Hepatic stellate cell (primary cell): Measurements from ENCODE around the gene PSMD1.
"Not testable (repeated sequence)": the region's sequence is repeated elsewhere in the genome, so short reads cannot be mapped to it uniquely, and the experiment has no call there.

Source experiments
- DNase-seq: peaks from one replicate; pipeline ENCODE4 v3.0.0; 2011; ENCODE audit warnings: low spot score

The PSMD1 gene

DNA sequence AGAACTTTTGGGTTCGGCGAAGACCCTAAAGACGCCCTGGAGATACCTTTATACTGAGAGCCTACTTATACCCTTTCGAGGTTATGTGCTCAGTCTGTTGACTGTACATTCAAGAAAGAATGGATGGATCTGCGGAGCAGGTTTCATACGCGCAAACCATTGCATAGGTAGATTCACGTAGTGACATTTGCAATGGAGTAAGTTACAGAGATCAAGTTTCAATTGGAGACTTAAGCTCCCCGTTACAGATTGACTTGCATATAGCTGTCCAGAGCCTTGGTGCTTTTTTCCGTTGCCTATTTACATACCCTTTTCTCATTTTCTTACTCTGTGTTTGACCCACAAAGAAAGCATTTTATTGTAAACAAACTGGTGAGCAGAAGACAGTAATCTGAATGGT, 923 bp downstream of the PSMD1 start:
- DNase-seq = no peak

DNA sequence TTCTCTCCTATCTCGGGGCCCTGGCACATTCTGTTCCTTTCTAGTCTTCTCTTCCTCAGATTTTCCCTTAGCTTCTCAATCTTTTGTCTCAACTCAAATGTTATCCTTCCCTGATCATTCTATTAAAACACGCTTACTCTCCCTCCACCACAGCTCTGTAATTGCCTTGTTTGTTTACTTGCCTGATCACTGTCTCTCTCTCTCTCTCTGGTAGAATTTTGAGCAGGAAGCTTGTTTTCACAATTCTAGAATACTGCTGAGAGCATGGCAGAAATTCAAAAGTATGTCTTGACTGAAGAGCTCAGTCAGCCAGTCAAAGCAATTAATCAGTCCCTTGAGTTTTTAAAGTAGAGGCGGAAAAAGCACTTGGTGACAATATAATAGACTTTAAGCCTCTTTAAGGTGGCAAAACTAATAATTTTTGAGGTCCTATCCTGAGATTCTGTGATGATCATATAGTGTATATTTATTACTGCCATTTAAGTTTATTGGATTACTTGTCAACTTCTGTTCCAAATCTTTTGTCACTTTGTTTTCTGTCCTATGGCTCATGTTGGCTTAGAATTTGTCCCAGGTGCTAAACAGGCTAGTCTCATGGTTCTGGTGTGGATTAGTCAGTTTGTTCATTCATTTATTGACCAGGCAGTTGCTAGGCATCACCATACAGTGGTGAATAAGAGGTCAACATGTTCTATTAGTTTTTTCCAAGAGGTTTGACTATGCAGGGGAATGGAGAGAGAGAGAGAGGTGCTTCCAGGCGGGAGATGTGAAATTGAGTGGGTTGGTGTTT, 2.3 kb downstream of the PSMD1 start:
- DNase-seq = no peak

DNA sequence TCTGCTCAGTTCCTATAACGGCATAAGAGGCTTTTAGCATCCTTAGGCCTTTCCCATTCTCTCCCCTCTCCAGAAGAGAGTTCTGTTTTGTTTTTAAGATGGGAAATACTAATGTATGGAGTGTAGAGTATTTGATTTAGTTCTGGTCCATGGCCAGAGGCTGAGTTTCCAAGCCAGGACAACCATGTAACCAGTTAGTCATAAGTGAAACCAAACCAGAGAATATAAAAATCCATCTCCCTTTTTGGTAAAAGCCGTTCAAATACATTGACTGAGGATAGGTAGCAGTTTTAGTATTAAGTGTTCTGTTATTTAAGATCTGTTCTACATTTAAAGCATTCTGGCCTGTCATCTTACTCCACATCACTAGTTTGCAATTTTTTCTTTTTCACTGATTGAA, 3.1 kb downstream of the PSMD1 start:
- no peak for DNase-seq

DNA sequence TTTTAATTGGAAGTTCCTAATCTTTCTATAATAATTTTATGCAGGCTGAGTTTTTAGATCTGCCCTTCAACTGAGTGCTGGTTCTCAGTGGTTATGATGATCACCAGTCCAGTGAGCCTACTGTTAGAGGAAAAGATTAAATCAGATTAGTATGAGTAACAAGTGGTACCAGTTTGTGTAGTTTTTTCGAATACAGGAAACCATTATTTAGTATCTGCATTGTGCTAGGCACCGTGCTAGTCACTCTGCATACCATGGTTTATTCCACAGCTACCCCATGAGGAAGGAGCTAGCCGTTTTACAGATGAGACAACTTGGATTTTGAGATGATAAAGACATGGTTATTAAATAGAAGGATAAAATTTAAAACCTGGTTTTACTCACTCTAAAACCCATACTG, 6.1 kb downstream of the PSMD1 start:
- no peak for DNase-seq

DNA sequence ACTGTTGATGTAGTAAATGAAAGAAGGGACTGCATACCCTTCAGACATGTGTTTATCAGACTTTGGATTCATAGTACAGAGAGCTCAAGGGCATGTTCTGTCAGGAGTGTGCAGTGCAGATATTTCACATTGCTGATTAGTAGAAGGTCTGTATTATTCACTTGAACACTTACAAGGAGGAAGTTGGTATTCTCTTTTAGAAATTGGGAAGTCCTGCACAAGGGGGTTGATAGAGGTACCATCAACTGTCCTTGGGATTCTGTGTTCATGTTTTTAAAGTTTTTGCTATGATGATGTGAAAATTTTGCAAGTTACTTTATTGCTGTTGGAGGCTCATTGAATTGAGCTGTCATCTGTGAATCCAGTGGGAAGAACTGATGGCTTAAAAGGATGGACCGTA, 6.7 kb downstream of the PSMD1 start:
- no peak for DNase-seq

DNA sequence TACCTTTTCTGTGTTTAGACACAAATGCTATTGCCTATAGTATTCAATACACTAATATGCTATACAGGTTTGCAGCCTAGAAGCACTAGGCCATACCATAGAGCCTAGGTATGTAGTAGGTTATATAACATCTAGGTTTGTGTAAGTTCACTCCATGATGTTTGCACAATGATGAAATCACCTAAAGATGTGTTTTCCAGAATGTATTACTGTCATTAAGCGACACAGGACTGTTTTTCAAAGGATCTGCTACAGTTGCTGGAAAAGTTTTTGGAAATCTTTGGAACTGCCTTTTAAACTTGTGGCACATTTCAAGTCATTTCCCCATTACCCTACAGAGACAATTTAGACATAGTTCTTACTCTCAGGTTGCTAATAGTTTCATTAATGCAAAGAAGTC, 9.3 kb downstream of the PSMD1 start:
- DNase-seq = no peak

DNA sequence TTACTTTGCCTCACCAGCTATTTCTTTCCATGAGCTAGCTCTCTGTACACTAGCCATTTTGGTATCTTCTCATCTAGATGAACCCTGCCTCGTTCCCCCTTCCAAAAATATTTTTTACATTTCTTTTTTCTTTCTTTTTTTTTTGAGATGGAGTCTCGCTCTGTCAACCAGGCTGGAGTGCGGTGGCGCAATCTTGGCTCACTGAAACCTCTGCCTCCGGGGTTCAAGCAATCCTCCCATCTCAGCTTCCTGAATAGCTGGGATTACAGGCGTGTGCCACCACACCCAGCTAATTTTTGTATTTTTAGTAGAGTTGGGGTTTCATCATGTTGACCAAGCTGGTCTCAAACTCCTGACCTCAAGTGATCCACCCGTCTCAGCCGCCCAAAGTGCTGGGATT, 10.9 kb downstream of the PSMD1 start:
- not testable (repeated sequence) for DNase-seq

DNA sequence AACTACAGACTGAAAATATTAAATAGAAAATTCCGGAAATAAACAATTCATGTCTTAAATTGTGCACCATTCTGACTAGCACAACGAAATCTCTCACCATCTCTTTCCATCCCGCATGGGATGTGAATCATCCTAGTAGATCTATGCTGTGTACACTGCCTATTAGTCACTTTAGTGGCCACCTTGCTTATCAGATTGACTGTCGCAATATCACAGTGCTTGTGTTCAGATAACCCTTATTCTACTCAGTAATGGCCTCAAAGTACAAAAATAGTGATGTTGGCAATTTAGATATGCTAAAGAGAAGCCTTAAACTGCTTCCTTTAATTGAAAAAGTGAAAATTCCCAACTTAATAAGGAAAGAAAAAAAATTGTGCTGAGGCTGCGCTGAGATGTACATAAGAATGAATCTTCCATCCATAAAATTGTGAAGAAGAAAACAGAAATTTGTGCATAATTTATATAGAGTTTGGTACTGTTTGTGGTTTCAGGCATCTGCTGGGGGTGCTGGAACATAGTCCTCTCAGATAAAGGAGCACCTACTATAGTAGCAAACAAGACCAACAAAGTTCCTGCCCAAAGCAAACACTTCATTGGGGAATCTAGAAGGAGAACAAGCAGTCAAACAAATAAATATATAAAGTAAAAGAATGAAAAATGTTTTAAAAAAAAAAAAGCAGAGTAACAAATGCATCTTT, 12.0 kb downstream of the PSMD1 start:
- no peak for DNase-seq

DNA sequence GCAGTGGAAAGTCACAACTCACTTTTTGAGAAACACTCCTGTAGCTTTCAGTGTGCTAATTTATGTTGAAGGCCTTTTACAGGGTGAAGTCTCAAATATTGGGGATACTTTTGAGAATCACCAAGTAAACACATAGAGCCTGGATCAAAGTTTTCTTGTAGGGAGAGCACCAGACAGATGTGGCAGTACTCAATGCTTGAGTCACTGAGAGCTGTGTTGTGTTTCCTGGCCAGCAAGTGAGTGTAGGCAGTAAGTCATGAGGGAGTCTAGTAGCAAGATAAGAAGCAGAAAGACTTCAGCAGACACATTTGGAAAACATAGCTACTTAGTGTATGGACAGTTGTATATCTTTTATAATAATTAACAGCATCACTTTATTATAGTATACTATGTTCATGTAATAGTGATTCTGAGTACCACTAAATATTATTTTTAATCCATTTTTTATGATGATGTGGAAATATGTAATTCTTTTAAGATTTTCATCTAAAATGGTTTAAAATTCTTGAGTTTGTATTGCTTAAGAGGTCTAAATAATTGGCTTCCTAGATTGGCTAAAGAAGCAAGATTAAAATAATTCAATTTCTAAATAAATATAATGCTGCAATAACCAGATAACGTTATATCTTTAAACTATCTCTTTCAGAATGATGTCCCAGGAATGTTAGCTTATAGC, 12.8 kb downstream of the PSMD1 start:
- DNase-seq = no peak

DNA sequence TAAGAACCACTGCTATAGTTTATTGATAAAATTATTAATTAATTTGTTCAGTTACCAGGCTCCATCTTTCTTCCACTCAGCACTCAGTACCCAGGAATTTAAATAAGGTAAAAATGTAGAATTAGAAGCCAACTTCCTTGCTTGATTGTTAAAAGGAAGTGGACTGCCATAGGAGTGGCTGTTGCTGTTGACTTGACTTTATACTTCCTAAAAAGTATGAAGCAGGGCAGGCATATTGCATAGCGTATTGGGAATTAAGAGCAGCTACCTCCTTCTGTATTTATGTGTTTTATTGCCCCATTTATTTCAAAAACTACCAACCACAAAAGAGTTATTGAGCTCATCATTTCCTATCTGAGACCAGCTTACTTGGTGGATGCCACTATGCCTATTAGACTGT, 27.9 kb downstream of the PSMD1 start:
- no peak for DNase-seq

DNA sequence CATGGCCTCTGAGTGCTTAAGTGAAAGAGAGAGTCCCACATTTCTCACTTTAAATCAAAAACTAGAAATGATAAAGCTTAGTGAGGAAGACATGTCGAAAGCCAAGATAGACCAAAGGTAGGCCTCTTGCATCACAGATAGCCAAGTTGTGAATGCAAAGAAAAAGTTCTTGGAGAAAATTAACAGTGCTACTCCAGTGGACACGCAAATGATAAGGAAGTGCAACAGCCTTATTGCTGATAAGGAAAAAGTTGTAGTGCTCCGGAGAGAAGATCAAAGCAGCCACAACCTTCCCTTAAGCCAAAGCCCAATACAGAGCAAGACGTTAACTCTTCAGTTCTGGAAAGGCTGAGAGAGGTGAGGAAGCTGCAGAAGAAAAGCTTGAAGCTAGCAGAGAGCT, 32.1 kb downstream of the PSMD1 start:
- DNase-seq = no peak

DNA sequence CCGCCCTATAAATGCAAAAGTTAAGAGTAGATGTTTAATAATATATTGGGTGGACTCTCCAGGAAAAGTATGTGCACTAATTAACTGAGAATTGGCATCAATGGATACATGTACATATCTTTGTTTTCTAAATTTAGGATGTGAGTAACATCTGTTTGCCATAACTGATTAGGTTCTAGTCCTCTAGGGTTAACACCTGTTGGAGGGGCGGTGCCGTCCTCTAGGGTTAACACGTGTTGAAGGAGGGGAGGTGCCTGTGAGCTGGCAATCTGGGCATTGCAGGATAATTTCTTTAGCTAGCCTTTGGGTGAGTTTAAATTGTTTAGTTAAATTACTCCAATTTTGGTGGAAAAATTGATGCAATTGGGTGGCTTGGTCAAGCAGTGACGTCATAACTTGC, 37.3 kb downstream of the PSMD1 start:
- no peak for DNase-seq

DNA sequence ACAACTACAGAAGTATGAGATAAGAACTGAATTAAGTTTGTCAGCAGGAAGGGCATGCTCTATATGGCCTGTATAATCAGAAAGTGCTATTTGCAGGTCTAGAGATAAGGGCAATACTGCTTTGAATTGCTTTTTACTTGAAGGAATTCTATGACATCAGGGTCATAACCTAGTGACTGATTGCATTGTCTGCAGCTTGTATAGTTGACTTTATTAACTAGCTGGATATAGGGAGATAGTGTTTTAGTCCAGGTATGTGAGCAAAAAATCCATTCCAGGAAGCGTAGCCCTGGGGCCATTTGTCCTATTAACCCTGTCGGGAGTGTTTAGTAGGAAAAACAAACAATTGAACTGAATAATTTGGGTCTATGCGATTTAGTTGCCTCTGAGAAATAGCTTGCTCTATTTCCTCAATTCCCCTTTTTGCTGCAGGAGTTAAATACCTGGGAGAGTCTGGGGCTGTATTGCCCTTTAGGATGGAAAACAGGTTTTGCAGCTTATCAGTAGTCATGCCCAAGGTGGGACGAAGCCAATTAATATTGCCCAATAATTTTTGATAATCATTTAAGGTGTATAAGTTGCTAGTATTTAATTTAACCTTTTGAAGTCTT, 38.2 kb downstream of the PSMD1 start:
- DNase-seq = no peak

DNA sequence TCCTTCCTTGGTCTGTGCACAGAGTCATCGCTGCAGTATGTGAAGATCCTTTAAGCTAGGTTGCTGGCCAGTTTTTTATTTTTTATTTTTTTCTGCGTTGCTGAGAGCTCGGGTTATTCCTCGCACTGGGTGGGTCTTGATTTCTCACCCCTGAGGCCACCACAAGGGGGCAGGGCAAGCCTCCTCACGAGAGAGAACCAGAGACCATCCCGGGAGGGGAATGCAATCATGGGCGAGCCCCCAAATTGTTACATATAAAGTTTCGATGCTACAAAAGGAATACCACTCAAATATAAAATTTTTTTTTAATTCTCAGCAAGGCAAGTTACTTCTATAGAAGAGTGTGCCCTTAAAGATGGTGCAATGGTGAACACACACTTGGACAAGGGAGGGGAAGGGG, 43.3 kb downstream of the PSMD1 start:
- no peak for DNase-seq

DNA sequence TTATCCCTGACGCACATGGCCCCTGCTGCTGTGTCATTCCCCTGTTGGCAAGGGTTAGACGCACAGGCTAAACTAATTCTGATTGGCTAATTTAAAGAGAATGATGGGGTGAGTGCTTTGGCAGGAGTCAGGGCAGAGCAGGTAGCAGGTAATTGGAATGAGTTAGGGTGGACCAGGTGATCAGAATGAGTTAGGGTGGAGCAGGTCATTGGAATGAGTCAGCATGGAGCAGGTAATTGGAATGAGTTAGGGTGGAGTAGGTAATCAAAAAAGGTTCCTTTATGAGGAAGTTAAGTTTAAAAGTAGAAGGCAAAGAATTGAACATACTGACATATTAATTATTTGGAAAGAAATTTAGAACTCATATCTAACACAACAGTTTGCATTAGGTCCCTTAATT, 43.7 kb downstream of the PSMD1 start:
- not testable (repeated sequence) for DNase-seq

DNA sequence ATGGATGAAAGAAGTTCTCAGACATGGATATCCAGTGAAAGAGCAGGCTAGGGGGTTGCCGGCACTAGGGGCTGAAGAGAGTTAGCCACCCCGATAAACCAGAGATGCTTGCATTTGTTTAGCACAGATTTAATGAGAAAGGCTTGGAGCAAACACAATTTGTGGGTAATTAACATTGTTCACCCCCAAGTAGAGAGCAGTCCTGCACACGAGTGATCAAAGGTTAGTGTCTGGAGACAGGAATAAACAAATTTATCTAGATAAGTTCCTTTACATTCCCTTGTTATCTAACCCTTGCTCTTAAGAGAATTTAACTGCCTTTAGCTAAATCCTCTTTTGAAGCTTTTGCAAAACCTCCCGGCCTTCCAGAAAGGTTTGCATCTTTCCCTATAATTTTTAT, 44.3 kb downstream of the PSMD1 start:
- DNase-seq = no peak

DNA sequence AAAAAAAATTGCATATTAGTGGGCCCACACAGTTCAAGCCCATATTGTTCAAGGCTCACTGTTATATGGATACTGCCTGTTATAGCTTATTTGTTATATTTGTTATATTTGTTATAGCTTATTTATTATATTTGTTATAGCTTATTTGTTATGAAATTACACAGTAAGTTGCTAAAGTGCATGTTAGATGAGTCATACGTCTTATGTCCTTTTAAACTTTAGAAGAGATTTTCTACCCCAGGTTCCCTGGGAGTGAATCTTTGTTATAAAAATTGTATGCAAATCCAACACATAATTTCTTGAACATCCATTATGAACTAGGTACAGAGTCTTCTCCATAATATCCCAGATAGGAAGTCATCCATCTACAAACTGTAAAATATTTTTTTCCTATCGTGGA, 46.1 kb downstream of the PSMD1 start:
- DNase-seq = no peak

DNA sequence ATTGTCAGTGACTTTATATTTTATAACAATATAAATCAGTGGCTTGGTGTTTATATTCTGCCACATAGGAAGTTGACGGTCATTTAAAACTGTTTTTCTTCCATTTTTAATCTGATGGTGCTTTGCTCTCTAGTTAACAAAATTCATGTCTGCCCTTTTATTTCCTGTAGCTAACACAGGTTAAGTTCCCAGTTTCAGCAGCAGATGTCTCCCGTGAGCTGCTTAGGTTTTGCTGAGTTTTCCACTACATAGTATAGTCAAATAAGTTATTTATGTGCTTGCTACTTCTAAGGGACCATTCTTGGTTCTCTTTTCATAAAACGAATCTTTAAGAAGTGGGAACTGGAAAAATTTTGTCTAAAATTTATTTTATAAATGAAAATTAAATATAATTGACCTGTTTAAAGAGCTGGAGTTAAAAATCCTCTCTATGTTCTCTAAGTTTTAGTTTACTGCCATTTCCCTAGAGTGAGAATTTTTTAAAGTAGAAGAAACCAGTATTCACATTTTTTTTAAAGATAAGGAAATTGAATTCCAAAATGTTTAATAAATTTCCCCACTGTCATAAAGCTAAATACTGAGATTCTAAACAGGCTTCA, 47.5 kb downstream of the PSMD1 start:
- DNase-seq = peak; percentile 15

DNA sequence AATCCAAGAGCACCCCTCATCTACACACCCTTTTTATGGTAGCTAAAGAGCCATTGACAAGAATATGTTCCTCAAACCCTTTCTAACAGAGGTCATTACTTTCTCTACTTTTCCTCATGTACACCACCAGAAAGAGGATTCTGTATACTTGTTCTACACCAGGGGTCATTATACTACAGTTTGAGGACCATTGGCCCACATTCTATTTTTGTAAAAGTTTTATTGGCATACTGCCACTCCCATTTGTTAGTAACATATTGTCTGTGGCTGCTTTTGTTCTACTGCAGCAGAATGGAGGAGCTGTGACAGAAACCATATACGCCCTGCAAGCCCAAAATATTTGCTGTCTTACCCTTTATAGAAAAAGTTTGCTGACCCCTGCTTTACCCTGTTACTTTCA, 53.9 kb downstream of the PSMD1 start:
- no peak for DNase-seq

DNA sequence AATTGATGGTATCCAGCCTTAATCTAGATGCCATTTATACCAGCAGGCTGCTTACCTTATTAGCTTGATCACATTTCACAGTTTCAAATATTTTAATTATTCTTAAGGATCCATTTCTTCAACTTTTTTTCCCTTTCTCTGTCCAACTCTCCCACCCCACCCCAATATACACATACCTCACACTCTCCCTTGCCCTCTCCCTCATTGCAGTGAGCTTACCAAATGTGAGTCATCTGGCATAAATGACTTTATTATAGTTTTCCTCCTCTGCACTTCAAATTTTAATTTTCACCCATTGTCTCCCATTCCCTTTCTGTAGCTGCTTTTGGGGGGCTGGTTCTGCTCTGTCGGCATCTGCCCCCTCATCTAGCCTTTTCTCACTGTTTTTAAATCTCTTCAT, 55.3 kb downstream of the PSMD1 start:
- DNase-seq = no peak

DNA sequence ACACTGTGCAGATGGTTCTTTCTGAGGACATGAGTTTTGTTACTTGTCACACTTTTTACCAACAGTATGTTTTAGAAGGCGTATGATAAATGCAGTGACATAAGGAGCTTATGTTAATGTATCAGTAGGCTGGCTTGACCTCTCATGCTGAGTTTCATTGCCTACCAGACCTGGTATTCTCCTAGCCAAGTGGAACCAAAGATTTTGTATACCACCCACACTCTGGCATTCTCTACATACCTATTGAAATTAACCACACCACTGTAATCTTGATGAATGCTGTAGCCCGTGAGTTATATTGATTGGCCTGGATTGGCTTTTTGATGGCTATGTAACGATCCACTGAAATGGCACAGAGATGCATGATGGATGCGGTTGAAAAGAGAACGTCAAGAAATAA, 56.8 kb downstream of the PSMD1 start:
- DNase-seq = no peak

DNA sequence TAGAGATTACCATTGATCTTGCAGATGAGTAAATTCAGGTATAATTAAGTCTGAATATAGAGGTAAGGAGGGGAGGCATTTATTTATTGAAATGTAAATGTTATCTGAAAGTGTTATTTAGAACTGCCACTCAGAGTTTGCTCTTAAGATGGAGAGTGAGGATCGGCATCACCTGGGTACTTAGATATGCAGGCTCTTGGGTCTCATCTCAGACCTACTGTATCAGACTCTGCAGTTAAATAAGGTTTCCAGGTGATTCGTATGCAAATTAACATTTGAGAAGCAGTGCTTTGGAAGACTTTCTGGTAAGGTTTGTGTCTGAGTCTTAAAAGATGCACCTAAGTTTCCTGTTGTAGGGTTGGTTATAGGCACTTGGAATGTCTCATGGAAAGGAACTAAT, 59.0 kb downstream of the PSMD1 start:
- DNase-seq = no peak

DNA sequence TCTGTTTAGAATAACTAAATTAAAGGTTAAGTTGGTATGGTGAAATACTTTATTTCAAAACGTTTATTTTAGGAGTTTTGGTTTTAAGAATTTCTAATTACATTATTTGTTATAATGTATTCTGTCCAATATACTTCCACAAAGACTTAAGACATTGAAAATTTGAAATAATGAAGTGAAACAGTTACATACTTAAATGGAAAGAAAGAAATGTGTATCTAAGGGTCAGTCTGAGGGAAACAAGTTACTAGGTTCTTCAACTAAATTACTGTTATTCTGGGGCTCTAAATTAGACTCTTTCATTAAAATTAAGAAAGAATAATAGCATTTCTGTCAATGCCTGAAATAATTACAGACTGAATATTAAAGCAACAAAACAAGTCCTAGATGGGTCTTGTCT, 60.5 kb downstream of the PSMD1 start:
- DNase-seq = no peak
